Epithelial cell of esophagus (primary cell): ENCODE data around the gene ZSWIM5.
"Not testable (repeated sequence)": the region's sequence is repeated elsewhere in the genome, so short reads cannot be mapped to it uniquely, and the experiment has no call there.

Experiments used
- DNase-seq: peaks from one replicate; pipeline ENCODE4 v3.0.0; 2010; ENCODE audit warnings: low read depth
- H3K4me3 ChIP-seq: 2 replicates; pipeline ENCODE4 v1.5.1; 2011; ENCODE audit warnings: mild to moderate bottlenecking, low read length, control low read depth
- TF ChIP-seq, protein P1 (sequence below): IDR thresholded peaks from 2 replicates; pipeline ENCODE4 v1.5.1; 2011; ENCODE audit warnings: low read depth, mild to moderate bottlenecking, low read length, control low read depth, inconsistent platforms; ENCODE audit not compliant: insufficient read depth; ENCODE audit errors: missing control alignments

The ZSWIM5 gene

DNA sequence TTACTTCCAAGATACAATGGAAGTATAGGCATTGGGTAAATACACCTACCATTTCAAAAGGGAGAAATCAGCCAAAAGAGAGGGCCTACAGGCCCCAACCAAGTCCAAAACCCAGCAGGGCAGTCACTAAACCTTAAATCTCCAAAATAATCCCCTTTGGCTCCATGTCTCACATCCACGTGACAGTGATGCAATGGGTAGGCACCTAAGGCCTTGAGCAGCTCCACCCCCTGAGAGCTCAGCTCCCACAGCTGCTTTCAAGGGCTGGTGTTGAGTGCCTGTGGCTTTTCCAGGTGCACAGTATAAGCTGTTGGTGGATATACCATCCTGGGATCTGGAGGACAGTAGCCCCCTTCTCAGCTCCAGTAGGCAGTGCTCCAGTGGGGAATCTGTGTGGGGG, 121.8 kb downstream of the ZSWIM5 start:
- H3K4me3 ChIP-seq: no peak overlapping the region
- no peak for DNase-seq
- TF ChIP-seq, protein P1, sequence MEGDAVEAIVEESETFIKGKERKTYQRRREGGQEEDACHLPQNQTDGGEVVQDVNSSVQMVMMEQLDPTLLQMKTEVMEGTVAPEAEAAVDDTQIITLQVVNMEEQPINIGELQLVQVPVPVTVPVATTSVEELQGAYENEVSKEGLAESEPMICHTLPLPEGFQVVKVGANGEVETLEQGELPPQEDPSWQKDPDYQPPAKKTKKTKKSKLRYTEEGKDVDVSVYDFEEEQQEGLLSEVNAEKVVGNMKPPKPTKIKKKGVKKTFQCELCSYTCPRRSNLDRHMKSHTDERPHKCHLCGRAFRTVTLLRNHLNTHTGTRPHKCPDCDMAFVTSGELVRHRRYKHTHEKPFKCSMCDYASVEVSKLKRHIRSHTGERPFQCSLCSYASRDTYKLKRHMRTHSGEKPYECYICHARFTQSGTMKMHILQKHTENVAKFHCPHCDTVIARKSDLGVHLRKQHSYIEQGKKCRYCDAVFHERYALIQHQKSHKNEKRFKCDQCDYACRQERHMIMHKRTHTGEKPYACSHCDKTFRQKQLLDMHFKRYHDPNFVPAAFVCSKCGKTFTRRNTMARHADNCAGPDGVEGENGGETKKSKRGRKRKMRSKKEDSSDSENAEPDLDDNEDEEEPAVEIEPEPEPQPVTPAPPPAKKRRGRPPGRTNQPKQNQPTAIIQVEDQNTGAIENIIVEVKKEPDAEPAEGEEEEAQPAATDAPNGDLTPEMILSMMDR: no peak

DNA sequence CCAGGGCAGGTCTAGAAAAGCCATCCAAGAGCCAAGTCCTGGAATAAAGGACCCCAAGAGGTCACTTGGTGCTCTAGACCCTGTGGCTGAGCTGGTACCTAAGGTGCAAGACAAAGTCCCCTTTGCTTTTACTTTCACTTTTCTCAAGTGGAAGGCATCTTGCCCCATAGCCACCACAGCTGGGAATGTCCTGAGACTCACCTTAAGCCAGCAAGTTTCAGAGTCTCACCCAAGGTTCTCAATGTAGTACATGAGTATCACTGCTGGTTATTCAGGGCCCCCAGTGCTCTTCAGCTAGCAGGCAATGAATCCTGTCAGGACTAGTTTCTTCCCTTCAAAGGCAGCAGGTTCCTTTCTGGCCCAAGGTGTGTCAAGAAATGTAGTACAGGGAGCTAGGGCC, 126.9 kb downstream of the ZSWIM5 start:
- TF ChIP-seq, protein P1: no peak
- no peak overlapping the region for H3K4me3 ChIP-seq
- DNase-seq: peak; percentile 14

DNA sequence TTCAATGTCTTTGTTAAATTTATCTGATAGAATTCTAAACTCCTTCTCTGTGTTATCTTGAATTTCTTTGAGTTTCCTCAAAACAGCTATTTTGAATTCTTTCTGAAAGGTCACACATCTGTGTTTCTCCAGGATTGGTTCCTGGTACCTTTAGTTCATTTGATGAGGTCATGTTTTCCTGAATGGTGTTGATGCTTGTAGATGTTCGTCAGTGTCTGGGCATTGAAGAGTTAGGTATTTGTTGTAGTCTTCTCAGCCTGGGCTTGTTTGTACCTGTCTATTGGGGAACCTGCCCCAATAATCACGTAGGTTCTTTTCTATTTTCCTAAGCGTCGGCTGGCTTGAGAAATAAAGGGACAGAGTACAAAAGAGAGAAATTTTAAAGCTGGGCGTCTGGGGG, 129.4 kb downstream of the ZSWIM5 start:
- DNase-seq: peak; percentile 78
- H3K4me3 ChIP-seq: not testable (repeated sequence)

DNA sequence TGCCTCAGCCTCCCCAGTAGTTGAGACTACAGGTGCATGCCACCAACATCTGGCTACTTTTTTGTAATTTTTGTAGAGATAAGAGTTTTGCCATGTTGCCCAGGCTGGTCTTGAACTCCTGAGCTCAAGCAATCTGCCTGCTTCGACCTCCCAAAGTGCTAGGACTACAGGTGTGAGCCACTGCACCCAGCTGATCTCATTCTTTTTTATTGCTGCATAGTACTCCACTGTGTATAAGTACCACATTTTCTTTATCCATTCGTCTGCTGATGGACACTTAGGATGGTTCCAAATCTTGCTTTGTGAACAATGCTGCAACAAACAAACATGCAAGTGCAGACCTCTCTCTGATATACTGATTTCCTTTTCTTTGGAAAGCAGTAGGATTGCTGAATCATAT, 134.8 kb downstream of the ZSWIM5 start:
- no peak for DNase-seq
- H3K4me3 ChIP-seq: no peak overlapping the region
- TF ChIP-seq, protein P1: no peak

DNA sequence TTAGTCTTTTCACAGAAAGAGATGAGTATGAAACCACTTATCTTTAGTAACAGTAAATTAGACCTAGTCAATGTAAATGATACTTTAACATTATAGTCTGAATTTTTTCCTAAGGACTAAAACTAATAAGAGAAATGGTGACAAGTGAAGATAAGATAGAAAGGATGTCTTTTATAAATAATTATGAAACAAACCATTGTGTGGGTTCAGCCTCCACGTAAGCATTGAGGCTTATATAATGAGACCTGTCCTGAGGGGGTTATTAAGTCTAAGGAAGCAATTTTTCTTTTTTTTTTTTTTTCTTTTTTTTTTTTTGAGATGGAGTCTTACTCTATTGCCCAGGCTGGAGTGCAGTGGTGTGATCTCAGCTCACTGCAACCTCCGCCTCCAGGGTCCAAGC, 138.6 kb downstream of the ZSWIM5 start:
- TF ChIP-seq, protein P1: no peak
- no peak for DNase-seq

DNA sequence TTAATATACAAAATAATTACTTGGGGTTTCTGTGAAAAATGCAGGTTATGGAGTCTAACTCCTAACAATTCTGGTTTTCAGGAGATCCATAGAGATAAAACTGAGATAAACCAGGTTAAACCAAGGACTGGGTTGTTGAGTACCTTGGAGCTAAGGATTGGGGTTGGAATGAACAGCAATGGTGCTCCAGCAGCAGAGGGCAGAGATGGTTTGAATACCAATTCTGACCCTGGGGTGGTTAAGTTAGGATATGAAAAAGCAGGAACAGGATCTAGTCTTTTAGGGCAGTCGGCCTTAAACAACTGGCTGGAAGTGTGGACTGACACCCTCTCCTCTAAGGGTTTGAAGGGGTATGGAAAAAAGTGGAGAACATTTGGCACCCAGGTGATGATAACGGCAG, 141.3 kb downstream of the ZSWIM5 start:
- TF ChIP-seq, protein P1: no peak
- no peak for DNase-seq
- no peak overlapping the region for H3K4me3 ChIP-seq

More for the DNA sequence above, 138.6 kb downstream of the ZSWIM5 start:
- no peak overlapping the region for H3K4me3 ChIP-seq

DNA sequence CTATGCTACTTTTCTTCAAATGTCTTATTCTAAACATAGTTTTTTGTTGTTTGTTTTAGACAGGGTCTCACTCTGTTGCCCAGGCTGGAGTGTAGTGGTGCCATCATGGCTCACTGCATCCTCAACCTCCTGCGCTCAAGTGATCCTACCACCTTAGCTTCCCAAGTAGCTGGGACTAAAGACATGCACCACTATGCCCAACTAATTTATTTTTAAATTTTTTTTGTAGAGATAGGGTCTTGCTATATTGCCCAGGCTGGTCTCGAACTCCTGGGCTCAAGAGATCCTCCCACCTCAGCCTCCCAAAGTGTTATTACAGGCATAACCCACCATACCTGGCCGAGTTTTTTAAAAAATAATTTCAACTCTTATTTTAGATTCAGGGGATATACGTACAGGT, 143.9 kb downstream of the ZSWIM5 start:
- DNase-seq, H3K4me3 ChIP-seq: not testable (repeated sequence)

DNA sequence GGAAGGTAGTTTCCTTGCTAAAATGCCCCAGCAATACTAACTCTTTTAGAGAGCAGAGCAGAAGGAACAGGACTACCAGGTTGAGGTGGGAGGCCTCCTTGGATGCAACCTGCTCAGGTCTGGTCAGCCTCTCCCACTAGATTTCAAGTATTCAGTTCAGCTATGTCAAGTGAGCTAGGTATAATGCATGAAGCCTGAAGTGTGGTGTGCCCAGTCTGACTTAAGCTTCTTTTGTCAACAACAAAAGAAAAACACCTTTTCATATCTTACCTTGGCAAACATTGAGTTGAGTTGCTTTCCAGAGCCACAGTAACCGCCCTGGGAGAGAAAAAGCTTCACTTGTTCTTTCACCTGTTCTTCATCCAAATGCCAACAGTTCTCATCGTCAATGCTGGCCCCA, 146.6 kb downstream of the ZSWIM5 start:
- TF ChIP-seq, protein P1: no peak
- H3K4me3 ChIP-seq: no peak overlapping the region
- no peak for DNase-seq
